K562 (cell line): ENCODE results near the gene PUSL1. TPM values are rescaled to one million over a fixed set of nuclear protein-coding genes. Genes with fewer than 3 reads are reported as not detected.
A peak's percentile ranks its signal among the peaks of the same experiment; 100 is the strongest.

Experiments used
- CCNT2 ChIP-seq: IDR thresholded peaks from 2 replicates; pipeline ENCODE4 v1.6.1; 2011; ENCODE audit warnings: borderline replicate concordance, low read depth, mild to moderate bottlenecking, moderate library complexity, mixed read lengths, low read length; ENCODE audit not compliant: insufficient read length; ENCODE audit errors: extremely low read depth
- CHAMP1 ChIP-seq: fragments of 450-650 bp; IDR thresholded peaks from 2 replicates; pipeline ENCODE4 v1.6.1; 2016; ENCODE audit warnings: mild to moderate bottlenecking
- CSDE1 ChIP-seq, 2 experiments: fragments of 450-650 bp; IDR thresholded peaks; 2 replicates each; pipeline ENCODE4 v1.6.1; 2016; ENCODE audit warnings: mild to moderate bottlenecking in 1 of 2
- FOSL1 ChIP-seq: fragments of 200-800 bp; sonication (Bioruptor generic); conservative IDR thresholded peaks from 2 replicates; pipeline ENCODE4 v1.6.1; 2016; ENCODE audit warnings: missing genetic modification characterization, missing compliant biosample characterization
- MGA ChIP-seq: fragments of 450-650 bp; IDR thresholded peaks from 2 replicates; pipeline ENCODE4 v1.6.1; 2016; ENCODE audit warnings: mild to moderate bottlenecking, moderate library complexity
- MNT ChIP-seq, 2 experiments: fragments of 450-650 bp; conservative IDR thresholded peaks; 2 replicates each; pipeline ENCODE4 v1.6.1; 2017; ENCODE audit warnings: mild to moderate bottlenecking in 2 of 2, moderate library complexity in 2 of 2
- ZNF263 ChIP-seq: sonication (generic); formaldehyde crosslinking; IDR thresholded peaks from 2 replicates; pipeline ENCODE4 v1.8.0; 2022; ENCODE audit warnings: mild to moderate bottlenecking, missing genetic modification reagents, borderline replicate concordance
- polyA plus RNA-seq, 8 experiments: library from polyadenylated mRNA; depleted of rRNA in 4 of 8; stranded (reverse) in 5 of 8; unstranded in 3 of 8; fragments of >200 nt; fragmentation: Nextera tagmentation in 2 of 8; fragmentation: Illumina TruSeq in 1 of 8; extraction: Ambion mirVana in 2 of 8; extraction: Trizol in 1 of 8; gene quantifications; 2 replicates each; pipeline versions ENCODE4 v1.2.1 to v1.2.3, GENCODE V29; 2011 to 2014; ENCODE audit warnings: inconsistent platforms in 1 of 8, missing spikeins in 1 of 8
- total RNA-seq, 7 experiments: library from RNA; depleted of rRNA in 6 of 7; stranded (reverse); fragments of >200 nt in 6 of 7; fragmentation: Illumina TruSeq in 2 of 7; extraction: Trizol in 2 of 7; gene quantifications; 2 replicates each; pipeline versions ENCODE4 v1.2.1 to v1.2.3, GENCODE V29; 2011 to 2021; ENCODE audit warnings: low replicate concordance in 1 of 7
- TF ChIP-seq, protein P1 (sequence below), 2 experiments: fragments of 450-650 bp; IDR thresholded peaks; 2 replicates each; pipeline ENCODE4 v1.6.1; 2016

The PUSL1 gene
- total and polyA plus RNA-seq, 9 of the 15 experiments (the other 6 are each of a cell fraction or from before 2014, with no cell fraction given), result 0.62 to 86.9 (median 13.6) TPM

DNA sequence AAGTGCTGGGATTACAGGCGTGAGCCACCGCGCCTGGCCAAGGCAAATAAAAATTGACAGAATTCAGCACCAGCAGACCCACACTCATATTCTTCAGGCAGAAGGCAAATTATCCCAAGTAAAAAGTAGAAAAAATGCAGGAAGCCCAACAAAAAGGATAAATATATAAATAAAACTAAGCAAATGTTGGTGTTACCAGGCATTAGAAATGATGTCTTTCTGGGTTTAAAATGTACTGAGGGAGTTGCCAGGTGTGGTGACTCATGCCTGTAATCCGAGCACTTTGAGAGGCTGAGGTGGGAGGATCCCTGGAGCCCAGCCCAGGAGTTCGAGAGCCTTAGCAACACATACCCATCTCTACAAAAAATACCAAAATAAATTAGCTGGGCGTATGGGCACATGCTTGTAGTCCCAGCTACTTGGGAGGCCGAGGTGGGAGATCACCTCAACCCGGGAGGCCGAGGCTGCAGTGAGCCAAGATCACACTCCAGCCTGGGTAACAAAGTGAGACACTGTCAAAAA, 9.8 kb downstream of the PUSL1 start (continued):
- TF ChIP-seq MGA (no peak), CCNT2 (no peak), FOSL1 (peak; percentile 91), CHAMP1 (no peak), ZNF263 (CRISPR knock-in tag) (no peak), MNT (conservative IDR thresholded peaks at IDR 0.05) (peak in 1 of 2 experiments; percentile 28; a peak in 1 of 4 replicates), CSDE1 (IDR thresholded peaks at IDR 0.05) (no peak)
- TF ChIP-seq, protein P1, sequence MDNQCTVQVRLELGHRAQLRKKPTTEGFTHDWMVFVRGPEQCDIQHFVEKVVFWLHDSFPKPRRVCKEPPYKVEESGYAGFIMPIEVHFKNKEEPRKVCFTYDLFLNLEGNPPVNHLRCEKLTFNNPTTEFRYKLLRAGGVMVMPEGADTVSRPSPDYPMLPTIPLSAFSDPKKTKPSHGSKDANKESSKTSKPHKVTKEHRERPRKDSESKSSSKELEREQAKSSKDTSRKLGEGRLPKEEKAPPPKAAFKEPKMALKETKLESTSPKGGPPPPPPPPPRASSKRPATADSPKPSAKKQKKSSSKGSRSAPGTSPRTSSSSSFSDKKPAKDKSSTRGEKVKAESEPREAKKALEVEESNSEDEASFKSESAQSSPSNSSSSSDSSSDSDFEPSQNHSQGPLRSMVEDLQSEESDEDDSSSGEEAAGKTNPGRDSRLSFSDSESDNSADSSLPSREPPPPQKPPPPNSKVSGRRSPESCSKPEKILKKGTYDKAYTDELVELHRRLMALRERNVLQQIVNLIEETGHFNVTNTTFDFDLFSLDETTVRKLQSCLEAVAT (IDR thresholded peaks at IDR 0.05), result no peak
